HG03139 (cell line): ENCODE measurements around the gene SLMAP.

Experiments
- ATAC-seq: cut with Tn5 transposase; IDR thresholded peaks from one replicate; pipeline ENCODE4 v1.9.1; 2021; ENCODE audit not compliant: unreplicated experiment

SLMAP gene

GRCh38 chr3:57958642-57959422 is 202.7 kb downstream of the SLMAP start:
- no peak for ATAC-seq

GRCh38 chr3:57959423-57960173 is 203.5 kb downstream of the SLMAP start:
- no peak for ATAC-seq

GRCh38 chr3:57960174-57960505 is 204.0 kb downstream of the SLMAP start:
- ATAC-seq: no peak

- ATAC-seq: no peak
Observed at GRCh38 chr3:57961177-57961827, 205.2 kb downstream of the SLMAP start.

GRCh38 chr3:57961828-57962447 is 205.8 kb downstream of the SLMAP start:
- ATAC-seq: no peak

GRCh38 chr3:57962448-57962834 is 206.3 kb downstream of the SLMAP start:
- no peak for ATAC-seq

GRCh38 chr3:57963811-57964346 is 207.8 kb downstream of the SLMAP start:
- ATAC-seq: no peak

GRCh38 chr3:57966829-57967228 is 210.7 kb downstream of the SLMAP start:
- ATAC-seq: no peak

- ATAC-seq: no peak
Observed at GRCh38 chr3:57967590-57967989, 211.5 kb downstream of the SLMAP start.

GRCh38 chr3:57968501-57968900 is 212.4 kb downstream of the SLMAP start:
- no peak for ATAC-seq

- no peak for ATAC-seq
Observed at GRCh38 chr3:57971975-57972374, 215.9 kb downstream of the SLMAP start.

- no peak for ATAC-seq
Observed at GRCh38 chr3:57972531-57973111, 216.5 kb downstream of the SLMAP start.

GRCh38 chr3:57973715-57974477 is 217.8 kb downstream of the SLMAP start:
- no peak for ATAC-seq

GRCh38 chr3:57974796-57975388 is 218.8 kb downstream of the SLMAP start:
- no peak for ATAC-seq

GRCh38 chr3:57977818-57978235 is 221.7 kb downstream of the SLMAP start:
- no peak for ATAC-seq

GRCh38 chr3:57978316-57978715 is 222.2 kb downstream of the SLMAP start:
- no peak for ATAC-seq
